ENCODE data around the gene OR8D1.

The OR8D1 gene

GRCh38 chr11:124256076-124256475 is 57.7 kb downstream of the OR8D1 start, which contains the start of gene OR8G5:
OR8G5 (plus strand) TSS chr11:124256376; CDS start chr11:124264932, 8,556 bp downstream.
- Histone ChIP-seq H3K36me3 (ENCODE audit: insufficient read depth, low read length) (no peaks in the 10 kb centered on the region), H3K9me3 (ENCODE audit: control insufficient read depth, insufficient read depth, low read length) (0 out of 2 replicates have a peak, but pooled peaks cover 2% of the 10 kb centered on the region), H3K4me1 (ENCODE audit: insufficient read depth, low read length) (no peaks in the 10 kb centered on the region), H3K9ac (ENCODE audit: low read depth, low read length) (no peak within 1 kb of the TSS)
